Muscle of arm (tissue), 14 donors: ENCODE measurements around the gene ASB1. TPM values are rescaled to one million over a fixed set of nuclear protein-coding genes. Genes with fewer than 3 reads are reported as not detected.

Experiments used
- DNase-seq: peaks from one replicate; pipeline ENCODE4 v3.0.0-alpha.2; 2013
- long read RNA-seq, 11 donors: transcript quantifications; one replicate each; lab custom pipeline, GENCODE V29; 2026
- polyA plus RNA-seq, 12 donors: library from polyadenylated mRNA; unstranded; fragments of 120-200 nt; gene quantifications; one replicate each; pipeline ENCODE4 v1.2.1, GENCODE V29; 2013; ENCODE audit not compliant: insufficient read length in 12 of 12

The ASB1 gene
- 10 to 100 TPM in 11 of 12 donors, not detected in 1; 27.0 to 50.7 (median 46.0) TPM for polyA plus RNA-seq
- long read RNA-seq, donor 1, full-length matches to known transcripts: 4 of 4 reads
- long read RNA-seq, donor 1, partial matches to known transcripts: 0 of 4 reads
- long read RNA-seq, donor 1, other reads (novel, unspliced or antisense): 0 of 4 reads
- long read RNA-seq, donor 2, full-length matches to known transcripts: 2 of 2 reads
- long read RNA-seq, donor 2, partial matches to known transcripts: 0 of 2 reads
- long read RNA-seq, donor 2, other reads (novel, unspliced or antisense): 0 of 2 reads
- long read RNA-seq, donor 3, full-length matches to known transcripts: 2 of 2 reads
- long read RNA-seq, donor 3, partial matches to known transcripts: 0 of 2 reads
- long read RNA-seq, donor 3, other reads (novel, unspliced or antisense): 0 of 2 reads
- long read RNA-seq, donor 4, full-length matches to known transcripts: 1 of 1 reads
- long read RNA-seq, donor 4, partial matches to known transcripts: 0 of 1 reads
- long read RNA-seq, donor 4, other reads (novel, unspliced or antisense): 0 of 1 reads
- long read RNA-seq, donor 5, full-length matches to known transcripts: 6 of 6 reads
- long read RNA-seq, donor 5, partial matches to known transcripts: 0 of 6 reads
- long read RNA-seq, donor 5, other reads (novel, unspliced or antisense): 0 of 6 reads
- long read RNA-seq, donor 6, partial matches to known transcripts: 0 of 1 reads
- long read RNA-seq, donor 6, other reads (novel, unspliced or antisense): 0 of 1 reads
- long read RNA-seq, donor 7, full-length matches to known transcripts: 2 of 2 reads
- long read RNA-seq, donor 7, partial matches to known transcripts: 0 of 2 reads
- long read RNA-seq, donor 7, other reads (novel, unspliced or antisense): 0 of 2 reads
- long read RNA-seq, donor 8, full-length matches to known transcripts: 5 of 5 reads
- long read RNA-seq, donor 8, partial matches to known transcripts: 0 of 5 reads
- long read RNA-seq, donor 8, other reads (novel, unspliced or antisense): 0 of 5 reads
- long read RNA-seq, donor 9, full-length matches to known transcripts: 2 of 2 reads
- long read RNA-seq, donor 9, partial matches to known transcripts: 0 of 2 reads
- long read RNA-seq, donor 9, other reads (novel, unspliced or antisense): 0 of 2 reads
- long read RNA-seq, donor 10, full-length matches to known transcripts: 7 of 7 reads
- long read RNA-seq, donor 10, partial matches to known transcripts: 0 of 7 reads
- long read RNA-seq, donor 10, other reads (novel, unspliced or antisense): 0 of 7 reads
- long read RNA-seq, donor 11, partial matches to known transcripts: 0 of 2 reads
- long read RNA-seq, donor 11, other reads (novel, unspliced or antisense): 0 of 2 reads

DNA sequence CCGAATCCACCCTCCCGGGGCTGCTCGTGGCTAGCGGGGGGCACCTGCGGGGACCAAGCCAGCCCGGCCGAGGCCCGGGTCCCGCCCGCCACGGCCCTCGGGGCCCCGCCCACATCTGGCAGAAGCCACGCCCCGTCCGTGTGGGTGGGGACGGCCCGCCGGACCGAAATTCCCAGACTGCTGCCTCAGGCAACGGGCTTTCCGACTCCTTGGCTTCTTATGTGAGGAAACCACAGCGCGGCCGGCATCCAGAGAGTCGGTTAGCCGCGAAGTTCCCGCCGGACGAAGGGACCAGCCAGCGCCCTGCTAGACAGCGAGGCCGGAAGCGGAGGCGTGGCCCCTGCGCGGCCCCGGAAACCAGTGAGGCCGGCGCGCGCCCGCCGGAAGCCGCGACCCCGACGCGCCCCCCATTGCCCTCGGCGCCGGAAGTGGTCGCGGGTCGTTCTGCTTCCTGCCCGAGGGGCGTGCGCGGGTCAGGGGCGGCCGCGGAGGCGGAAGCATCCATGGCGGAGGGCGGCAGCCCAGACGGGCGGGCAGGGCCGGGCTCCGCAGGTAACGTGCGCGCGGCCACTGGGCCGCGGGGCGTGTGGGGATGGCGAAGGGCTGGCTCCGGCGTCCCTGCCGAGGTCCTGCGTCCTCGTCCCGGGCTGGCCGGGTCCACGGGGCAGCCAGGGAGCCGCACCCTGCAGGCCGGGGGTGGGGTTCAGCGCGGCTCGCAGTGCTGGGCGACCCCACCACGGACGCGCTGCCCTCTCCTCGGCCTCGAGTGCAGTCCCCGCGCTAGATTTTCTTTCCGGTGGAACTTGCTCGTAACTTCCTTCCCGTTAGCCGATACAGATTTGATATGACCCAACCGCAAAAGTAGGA is at the start of gene ASB1:
TSS of gene ASB1 (plus strand) at position 360 of the 867 bp plus-strand sequence. CDS start at position 504, 144 bp downstream.
- peak; percentile 80 for DNase-seq

GRCh38 chr2:238378230-238379095 is 48.3 kb upstream of the ASB1 start:
- no peak for DNase-seq

DNA sequence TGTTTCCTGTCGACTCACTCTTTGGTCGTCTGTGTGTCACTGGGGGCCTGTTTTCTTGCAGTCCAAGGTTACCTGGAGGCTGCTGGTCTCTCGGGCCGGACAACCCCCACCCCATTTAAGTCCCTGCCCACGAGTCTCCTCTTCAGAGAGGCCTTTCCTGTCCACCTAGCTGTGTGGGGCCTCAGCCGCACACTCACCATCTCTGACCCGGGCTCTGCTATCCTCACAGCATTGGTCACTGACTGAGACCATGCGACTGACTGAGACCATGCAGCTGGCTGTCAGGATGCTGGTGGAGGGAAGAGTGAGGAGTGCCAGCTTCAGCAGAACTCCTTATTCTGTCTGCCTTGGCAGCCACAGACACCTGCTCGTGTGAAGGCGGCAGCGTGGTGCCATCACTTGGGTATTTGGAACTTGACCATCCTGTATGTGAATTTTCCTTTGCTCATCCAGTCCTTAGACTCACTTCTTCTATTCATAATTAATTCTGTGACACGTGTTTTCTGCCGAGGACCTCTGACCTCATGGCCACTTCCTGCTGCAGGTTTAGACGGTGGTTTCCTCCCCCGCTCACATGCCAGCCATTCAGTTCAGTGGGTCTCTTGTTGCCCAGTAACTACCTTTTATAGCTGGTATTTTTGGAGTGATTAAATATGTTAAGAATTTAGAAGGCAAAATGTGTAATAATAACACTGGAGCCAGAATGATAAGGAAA is 47.5 kb upstream of the ASB1 start:
- no peak for DNase-seq

DNA sequence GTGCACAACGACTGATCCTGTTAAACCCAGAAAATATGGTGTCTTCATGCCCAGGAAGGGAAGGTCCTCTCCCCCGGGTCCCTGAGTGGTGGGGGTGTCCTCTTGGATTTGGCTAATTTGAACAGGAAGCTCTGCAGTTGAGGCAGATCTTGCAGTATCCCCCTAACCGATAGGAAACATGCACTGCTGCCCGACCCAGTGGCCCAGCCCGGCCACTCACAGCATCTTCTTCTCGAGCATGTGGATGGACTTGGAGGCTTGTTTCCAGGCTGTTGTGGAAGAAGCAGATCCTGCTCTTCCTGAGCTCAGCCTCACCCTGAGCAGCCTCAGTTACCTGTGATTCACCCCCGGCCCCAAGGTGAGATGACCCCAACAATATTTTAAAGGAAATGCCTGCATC is 46.4 kb upstream of the ASB1 start:
- DNase-seq: no peak

DNA sequence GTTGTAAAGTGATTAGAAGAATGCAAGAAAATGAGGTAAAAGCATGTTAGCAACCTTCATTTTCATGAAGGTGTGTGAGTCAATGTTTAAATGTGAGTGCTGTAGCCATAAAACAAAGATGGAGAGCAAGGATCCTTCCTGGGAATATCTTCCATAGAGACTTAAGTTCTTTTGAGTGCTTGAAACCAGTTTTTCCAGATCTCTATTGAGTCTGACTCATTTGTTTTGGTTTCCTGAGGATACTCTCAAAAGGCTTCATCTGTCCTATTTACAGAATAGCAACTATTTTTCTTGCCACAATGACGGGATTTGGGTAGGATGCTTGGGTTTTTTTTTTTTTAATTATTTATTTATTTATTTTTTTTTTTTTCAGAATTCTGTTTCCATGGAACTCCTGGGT is 45.9 kb upstream of the ASB1 start:
- no peak for DNase-seq

DNA sequence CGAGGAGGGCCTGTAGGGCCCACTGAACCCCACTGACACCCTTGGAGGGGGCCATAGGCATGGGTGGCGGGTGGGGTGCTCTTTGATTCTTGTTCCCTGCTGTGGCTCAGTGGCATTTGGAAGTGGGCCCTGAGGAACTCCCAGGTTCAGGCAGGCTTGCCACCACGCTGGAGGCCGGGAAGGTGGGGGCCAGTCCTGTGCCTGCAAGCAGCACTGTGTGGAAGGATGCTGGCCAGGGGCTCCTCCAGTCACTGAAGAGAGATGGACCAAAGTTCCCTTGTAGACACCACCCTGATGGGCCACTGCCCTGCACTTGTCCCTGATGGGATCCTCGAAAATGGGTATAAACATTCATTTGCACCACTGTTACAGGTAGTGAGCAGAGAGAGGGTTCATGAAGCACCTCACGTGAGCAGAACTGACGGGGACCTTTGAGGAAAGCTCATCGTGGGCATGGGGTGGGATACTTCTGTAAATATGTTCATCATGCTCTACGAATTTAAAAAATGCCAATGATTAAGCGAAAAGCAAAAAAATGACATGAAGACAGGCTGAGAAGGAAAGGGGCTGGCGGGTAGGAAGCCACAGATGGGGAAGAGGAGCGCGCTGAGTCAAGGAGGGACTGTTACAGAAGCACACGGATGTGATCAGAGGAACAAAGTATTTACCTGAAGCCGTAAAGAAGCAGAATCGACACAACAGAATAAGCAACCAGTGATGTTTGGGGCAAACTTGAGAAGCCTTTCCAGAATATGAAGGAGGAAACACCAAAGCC is 45.2 kb upstream of the ASB1 start:
- DNase-seq: no peak

GRCh38 chr2:238382381-238382781 is 44.3 kb upstream of the ASB1 start:
- DNase-seq: no peak

GRCh38 chr2:238383135-238383534 is 43.6 kb upstream of the ASB1 start:
- no peak for DNase-seq

GRCh38 chr2:238383743-238384380 is 42.9 kb upstream of the ASB1 start:
- no peak for DNase-seq

- no peak for DNase-seq
These were observed 39.4 kb upstream of the ASB1 start for GRCh38 chr2:238387332-238387731.

DNA sequence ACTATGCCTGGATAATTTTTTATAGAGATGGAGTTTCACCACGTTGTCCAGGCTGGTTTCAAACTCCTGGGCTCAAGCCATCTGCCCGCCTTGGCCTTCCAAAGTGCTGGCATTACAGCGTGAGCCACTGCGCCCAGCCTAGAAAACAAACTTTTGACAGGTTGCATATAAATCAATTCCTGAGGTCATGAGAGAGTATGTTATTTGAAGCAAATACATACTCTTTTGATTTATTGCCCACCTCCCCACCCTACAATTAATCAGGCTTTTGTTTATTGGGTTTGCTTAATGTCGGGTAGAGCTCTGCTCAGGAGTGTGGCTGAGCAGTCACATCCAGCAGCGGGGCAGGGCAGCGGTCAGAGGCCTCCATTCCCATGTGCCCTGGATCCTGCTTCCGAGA is 37.9 kb upstream of the ASB1 start:
- no peak for DNase-seq

GRCh38 chr2:238389988-238390589 is 36.6 kb upstream of the ASB1 start:
- no peak for DNase-seq

- no peak for DNase-seq
These were observed 35.6 kb upstream of the ASB1 start for GRCh38 chr2:238391042-238391689.

DNA sequence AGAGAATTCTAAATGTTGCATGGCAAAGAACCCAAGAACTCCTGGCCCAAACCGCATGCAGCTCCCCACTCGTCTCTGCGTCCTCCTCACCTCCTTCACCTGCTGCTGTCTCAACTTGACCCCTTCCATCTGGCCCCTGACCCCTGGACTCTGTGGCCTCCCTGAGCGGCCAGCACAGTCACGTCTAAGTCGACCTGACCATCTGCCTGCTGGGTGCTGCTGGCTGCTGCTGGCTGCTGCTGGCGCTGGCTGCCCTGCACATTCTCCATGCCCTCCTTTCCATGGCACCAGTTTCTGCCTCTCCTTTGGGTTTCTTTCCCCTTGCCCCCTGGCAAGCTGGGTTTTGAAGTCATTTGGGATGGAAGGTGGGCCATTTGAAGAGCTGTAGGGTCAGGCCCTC is 30.1 kb upstream of the ASB1 start:
- DNase-seq: no peak

DNA sequence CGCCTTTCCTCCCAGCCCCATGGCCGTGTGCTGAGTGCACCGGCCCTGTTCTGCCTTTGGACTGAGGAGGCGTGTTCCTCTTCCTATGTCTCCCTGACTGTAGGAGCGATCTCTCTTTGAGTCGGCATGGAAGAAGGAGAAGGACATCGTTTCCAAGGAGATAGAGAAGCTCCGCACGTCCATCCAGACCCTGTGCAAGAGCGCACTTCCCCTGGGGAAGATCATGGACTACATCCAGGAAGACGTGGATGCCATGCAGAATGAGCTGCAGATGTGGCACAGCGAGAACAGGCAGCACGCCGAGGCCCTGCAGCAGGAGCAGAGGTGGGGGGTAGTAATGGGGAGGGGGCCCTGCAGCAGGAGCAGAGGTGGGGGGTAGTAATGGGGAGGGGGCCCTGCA is 29.4 kb upstream of the ASB1 start:
- DNase-seq: no peak

GRCh38 chr2:238398577-238398976 is 28.1 kb upstream of the ASB1 start:
- no peak for DNase-seq

DNA sequence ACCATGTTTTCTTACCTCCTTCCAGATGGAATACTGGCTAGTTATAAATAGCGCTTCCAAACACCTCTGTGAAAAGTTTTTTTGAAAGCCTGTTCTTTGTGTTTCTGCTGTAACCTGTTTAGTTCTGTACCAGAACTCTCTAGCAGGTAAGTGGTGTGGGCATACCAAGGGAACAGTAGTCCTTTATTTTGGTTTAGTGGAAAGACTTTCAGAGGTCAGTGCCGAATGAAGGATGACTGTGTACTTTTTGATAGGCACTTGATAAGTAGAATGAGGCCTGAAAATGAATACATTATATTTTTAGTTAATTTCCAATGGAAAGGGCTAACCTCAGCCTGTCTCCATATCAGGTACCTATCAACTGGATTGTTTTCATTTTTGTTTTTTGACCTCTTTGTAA is 27.6 kb upstream of the ASB1 start:
- no peak for DNase-seq
